ENCODE results near the gene SERPINB2. TPM values are rescaled to one million over a fixed set of nuclear protein-coding genes. Genes with fewer than 3 reads are reported as not detected.

Gene SERPINB2
- total RNA-seq, 4 donors from 2014 or later, result not detected

- Histone ChIP-seq H3K27ac (no peak overlapping the region), H3K36me3 (no peaks in the 10 kb centered on the region), H3K4me1 (no peaks in the 10 kb centered on the region), H3K27me3 (no peaks in the 10 kb centered on the region), H3K9me3 (no peaks in the 10 kb centered on the region), H3K4me3 (no peak overlapping the region)
- DNase-seq, result no peak
- no peak for TF ChIP-seq POLR2A (IDR thresholded peaks at IDR 0.05)
These were observed 19.0 kb upstream of the SERPINB2 start for GRCh38 chr18:63868546-63868945.

- no peaks in the 10 kb centered on the region for H3K4me1 ChIP-seq
- no peak overlapping the region for H3K4me3 ChIP-seq
- no peak overlapping the region for H3K27ac ChIP-seq
- no peaks in the 10 kb centered on the region for H3K36me3 ChIP-seq
- no peaks in the 10 kb centered on the region for H3K27me3 ChIP-seq
- no peaks in the 10 kb centered on the region for H3K9me3 ChIP-seq
- DNase-seq, result no peak
- TF ChIP-seq CTCF (IDR thresholded peaks at IDR 0.05), result no peak
- TF ChIP-seq POLR2A (IDR thresholded peaks at IDR 0.05), result no peak
These were observed 18.1 kb upstream of the SERPINB2 start for GRCh38 chr18:63869374-63869773.

- TF ChIP-seq POLR2A (IDR thresholded peaks at IDR 0.05) (no peak), CTCF (IDR thresholded peaks at IDR 0.05) (no peak)
- no peak for DNase-seq
- no peak overlapping the region for H3K27ac ChIP-seq
- H3K36me3 ChIP-seq, result no peaks in the 10 kb centered on the region
- no peaks in the 10 kb centered on the region for H3K9me3 ChIP-seq
- H3K4me3 ChIP-seq, result no peak overlapping the region
- H3K27me3 ChIP-seq, result no peaks in the 10 kb centered on the region
- no peaks in the 10 kb centered on the region for H3K4me1 ChIP-seq
These were observed 17.7 kb upstream of the SERPINB2 start for GRCh38 chr18:63869851-63870250.

GRCh38 chr18:63871836-63872235 lies 15.7 kb upstream of the SERPINB2 start:
- Histone ChIP-seq H3K27me3 (no peaks in the 10 kb centered on the region), H3K4me3 (no peak overlapping the region), H3K27ac (no peak overlapping the region), H3K4me1 (no peaks in the 10 kb centered on the region), H3K9me3 (no peaks in the 10 kb centered on the region), H3K36me3 (no peaks in the 10 kb centered on the region)
- TF ChIP-seq POLR2A (IDR thresholded peaks at IDR 0.05), result no peak
- no peak for TF ChIP-seq CTCF (IDR thresholded peaks at IDR 0.05)
- no peak for DNase-seq

- no peaks in the 10 kb centered on the region for H3K4me1 ChIP-seq
- H3K27ac ChIP-seq, result no peak overlapping the region
- TF ChIP-seq CTCF (IDR thresholded peaks at IDR 0.05) (no peak), POLR2A (IDR thresholded peaks at IDR 0.05) (no peak)
- no peaks in the 10 kb centered on the region for H3K36me3 ChIP-seq
- no peaks in the 10 kb centered on the region for H3K9me3 ChIP-seq
- no peak for DNase-seq
- no peaks in the 10 kb centered on the region for H3K27me3 ChIP-seq
- no peak overlapping the region for H3K4me3 ChIP-seq
These were observed 14.9 kb upstream of the SERPINB2 start for GRCh38 chr18:63872586-63872985.

- Histone ChIP-seq H3K27ac (no peak overlapping the region), H3K27me3 (no peaks in the 10 kb centered on the region), H3K36me3 (no peaks in the 10 kb centered on the region), H3K4me3 (no peak overlapping the region), H3K4me1 (no peaks in the 10 kb centered on the region), H3K9me3 (no peaks in the 10 kb centered on the region)
- no peak for DNase-seq
- TF ChIP-seq CTCF (IDR thresholded peaks at IDR 0.05), result no peak
- TF ChIP-seq POLR2A (IDR thresholded peaks at IDR 0.05), result no peak
These were observed 9.2 kb upstream of the SERPINB2 start for GRCh38 chr18:63878343-63878742.
